ENCODE data around the gene TAOK3. TPM values are rescaled to one million over a fixed set of nuclear protein-coding genes. Genes with fewer than 3 reads are reported as not detected.

TAOK3 gene
- total and polyA plus RNA-seq, 3 donors from 2014 or later = 20.5 to 64.8 (median 51.9) TPM

GRCh38 chr12:118368821-118369220 lies 3.9 kb downstream of the TAOK3 start:
- Histone ChIP-seq H3K9me3 (no peaks in the 10 kb centered on the region), H3K27me3 (no peaks in the 10 kb centered on the region), H3K4me3 (peak overlapping the region in 1 of 2 donors; percentile 40), H3K4me1 (peaks cover 14% of the 10 kb centered on the region), H3K36me3 (ENCODE audit: low read depth, missing control alignments) (no peaks in the 10 kb centered on the region), H3K27ac (no peak overlapping the region)
- intact Hi-C loops (cut with DNase I; ENCODE audit: low total_unique reads) = no loop called here
- WGBS, 2 donors = 56 to 81% methylated on average over 4 of the region's 4 CpGs
- no peak for DNase-seq
- TF ChIP-seq CTCF (IDR thresholded peaks at IDR 0.05) (no peak), POLR2A (IDR thresholded peaks at IDR 0.05) (no peak)

GRCh38 chr12:118361889-118362288 lies 10.8 kb downstream of the TAOK3 start:
- Histone ChIP-seq H3K4me1 (peaks cover 7% of the 10 kb centered on the region), H3K4me3 (no peak overlapping the region), H3K9me3 (no peaks in the 10 kb centered on the region), H3K36me3 (ENCODE audit: low read depth, missing control alignments) (no peaks in the 10 kb centered on the region), H3K27me3 (no peaks in the 10 kb centered on the region), H3K27ac (no peak overlapping the region)
- intact Hi-C loops (cut with DNase I; ENCODE audit: low total_unique reads) = no loop called here
- DNase-seq = no peak
- WGBS, 2 donors = 88 to 90% methylated on average over 4 of the region's 4 CpGs
- TF ChIP-seq CTCF (IDR thresholded peaks at IDR 0.05) (no peak), POLR2A (IDR thresholded peaks at IDR 0.05) (no peak)

GRCh38 chr12:118361092-118361404 lies 11.7 kb downstream of the TAOK3 start:
- intact Hi-C loops (cut with DNase I; ENCODE audit: low total_unique reads) = no loop called here
- 81 to 86% methylated on average over 5 of the region's 5 CpGs for WGBS, 2 donors

GRCh38 chr12:118359541-118359915 lies 13.2 kb downstream of the TAOK3 start:
- no peak overlapping the region for H3K4me3 ChIP-seq
- H3K9me3 ChIP-seq = no peaks in the 10 kb centered on the region
- H3K27me3 ChIP-seq = no peaks in the 10 kb centered on the region
- no peak for TF ChIP-seq POLR2A (IDR thresholded peaks at IDR 0.05)
- no peak for TF ChIP-seq CTCF (IDR thresholded peaks at IDR 0.05)
- intact Hi-C loops (cut with DNase I; ENCODE audit: low total_unique reads) = no loop called here
- H3K27ac ChIP-seq = no peak overlapping the region
- peaks cover 8% of the 10 kb centered on the region for H3K4me1 ChIP-seq
- no peak for DNase-seq
- 64 to 82% methylated on average over 4 of the region's 4 CpGs for WGBS, 2 donors
- H3K36me3 ChIP-seq (ENCODE audit: low read depth, missing control alignments) = no peaks in the 10 kb centered on the region

More at GRCh38 chr12:118361092-118361404, 11.7 kb downstream of the TAOK3 start:
- no peak for DNase-seq
- H3K27me3 ChIP-seq = no peaks in the 10 kb centered on the region
- no peak overlapping the region for H3K4me3 ChIP-seq
- no peaks in the 10 kb centered on the region for H3K9me3 ChIP-seq
- no peak for TF ChIP-seq CTCF (IDR thresholded peaks at IDR 0.05)
- no peak for TF ChIP-seq POLR2A (IDR thresholded peaks at IDR 0.05)
- H3K36me3 ChIP-seq (ENCODE audit: low read depth, missing control alignments) = no peaks in the 10 kb centered on the region
- no peak overlapping the region for H3K27ac ChIP-seq
- H3K4me1 ChIP-seq = peaks cover 11% of the 10 kb centered on the region

GRCh38 chr12:118358612-118359540 lies 13.8 kb downstream of the TAOK3 start:
- no peak for DNase-seq
- intact Hi-C loops (cut with DNase I; ENCODE audit: low total_unique reads) = no loop called here
- no peaks in the 10 kb centered on the region for H3K27me3 ChIP-seq
- H3K27ac ChIP-seq = no peak overlapping the region
- H3K9me3 ChIP-seq = no peaks in the 10 kb centered on the region
- H3K4me1 ChIP-seq = peaks cover 8% of the 10 kb centered on the region
- no peak overlapping the region for H3K4me3 ChIP-seq
- no peak for TF ChIP-seq CTCF (IDR thresholded peaks at IDR 0.05)
- no peak for TF ChIP-seq POLR2A (IDR thresholded peaks at IDR 0.05)
- H3K36me3 ChIP-seq (ENCODE audit: low read depth, missing control alignments) = no peaks in the 10 kb centered on the region
- 68 to 72% methylated on average over 7 of the region's 7 CpGs for WGBS, 2 donors
